OCI-LY1 (cell line): ENCODE data around the gene KCP.

Experiments used
- H2AFZ ChIP-seq: fragments of 200-600 bp; sonication (generic), shearing (Covaris generic); 2 replicates; pipeline ENCODE4 v1.6.0; 2014; ENCODE audit warnings: antibody characterized with exemption, mild to moderate bottlenecking, low read length
- H3F3A ChIP-seq: fragments of 200-600 bp; sonication (generic), shearing (Covaris generic); 2 replicates; pipeline ENCODE4 v1.6.0; 2014; ENCODE audit warnings: mild to moderate bottlenecking, antibody characterized with exemption, low read length, moderate library complexity; ENCODE audit not compliant: insufficient read depth
- H3K27ac ChIP-seq: fragments of 200-600 bp; sonication (generic); 2 replicates; pipeline ENCODE4 v1.5.1; 2014; ENCODE audit warnings: low read length, mixed run types, mild to moderate bottlenecking, low read depth; ENCODE audit not compliant: poor library complexity, severe bottlenecking
- H3K27me3 ChIP-seq: fragments of 200-600 bp; sonication (generic); 2 replicates; pipeline ENCODE4 v1.6.0; 2014; ENCODE audit warnings: antibody characterized with exemption, mild to moderate bottlenecking, low read length, moderate library complexity; ENCODE audit not compliant: insufficient read depth
- H3K36me3 ChIP-seq: fragments of 200-600 bp; sonication (generic); 2 replicates; pipeline ENCODE4 v1.6.1; 2014; ENCODE audit warnings: mild to moderate bottlenecking, antibody characterized with exemption, low read length, moderate library complexity, mixed read lengths; ENCODE audit not compliant: insufficient read depth
- H3K4me1 ChIP-seq: fragments of 200-600 bp; sonication (generic); 2 replicates; pipeline ENCODE4 v1.5.1; 2014; ENCODE audit warnings: mild to moderate bottlenecking, low read length, moderate library complexity; ENCODE audit not compliant: insufficient read depth, severe bottlenecking
- H3K4me2 ChIP-seq: fragments of 200-600 bp; sonication (generic), shearing (Covaris generic); 2 replicates; pipeline ENCODE4 v1.6.1; 2014; ENCODE audit warnings: low read length
- H3K4me3 ChIP-seq: fragments of 200-600 bp; sonication (generic); 2 replicates; pipeline ENCODE4 v1.5.1; 2014; ENCODE audit warnings: low read length, low read depth, mild to moderate bottlenecking, mixed read lengths; ENCODE audit not compliant: poor library complexity, severe bottlenecking
- H3K79me2 ChIP-seq: fragments of 200-600 bp; shearing (Covaris generic); 2 replicates; pipeline ENCODE4 v1.6.1; 2016; ENCODE audit warnings: mixed run types, low read length, mixed read lengths; ENCODE audit not compliant: insufficient read depth
- H3K9ac ChIP-seq: fragments of 200-600 bp; sonication (generic), shearing (Covaris generic); 2 replicates; pipeline ENCODE4 v1.6.1; 2014; ENCODE audit warnings: mild to moderate bottlenecking, low read length, mixed read lengths
- H3K9me2 ChIP-seq: fragments of 200-600 bp; sonication (generic), shearing (Covaris generic); 2 replicates; pipeline ENCODE4 v1.6.1; 2014; ENCODE audit warnings: low read depth, mild to moderate bottlenecking, low read length, mixed read lengths
- H3K9me3 ChIP-seq: fragments of 200-600 bp; shearing (Covaris generic); 2 replicates; pipeline ENCODE4 v1.6.1; 2014; ENCODE audit warnings: low read length, mixed read lengths
- H4K20me1 ChIP-seq: fragments of 200-600 bp; sonication (generic), shearing (Covaris generic); 2 replicates; pipeline ENCODE4 v1.6.0; 2016; ENCODE audit warnings: mild to moderate bottlenecking, low read length; ENCODE audit not compliant: insufficient read depth
- CTCF ChIP-seq: fragments of 200-600 bp; sonication (generic), shearing (Covaris generic); IDR thresholded peaks from 2 replicates; pipeline ENCODE4 v1.5.1; 2017; ENCODE audit warnings: mild to moderate bottlenecking, antibody characterized with exemption, low read length, moderate library complexity, mixed read lengths
- EZH2 ChIP-seq: fragments of 200-600 bp; sonication (generic), shearing (Covaris generic); IDR thresholded peaks from 2 replicates; pipeline ENCODE4 v1.8.0; 2017; ENCODE audit warnings: borderline replicate concordance, mixed run types, mild to moderate bottlenecking, antibody characterized with exemption, low read length, moderate library complexity, mixed read lengths

KCP gene

GRCh38 chr7:128876978-128877755 lies 33.3 kb downstream of the KCP start:
- no peaks in the 10 kb centered on the region for H4K20me1 ChIP-seq
- no peaks in the 10 kb centered on the region for H3K9me2 ChIP-seq
- H3K9ac ChIP-seq = no peak overlapping the region
- no peak for TF ChIP-seq CTCF
- TF ChIP-seq EZH2 = no peak
- no peaks in the 10 kb centered on the region for H3K4me1 ChIP-seq
- no peak overlapping the region for H3K27ac ChIP-seq
- H3F3A ChIP-seq = no peaks in the 10 kb centered on the region
- no peaks in the 10 kb centered on the region for H3K36me3 ChIP-seq
- no peak overlapping the region for H3K4me3 ChIP-seq
- H3K79me2 ChIP-seq = no peaks in the 10 kb centered on the region
- H3K4me2 ChIP-seq = no peak overlapping the region
- H3K27me3 ChIP-seq = peaks cover 4% of the 10 kb centered on the region; the same call in 1 of the 2 replicates
- no peaks in the 10 kb centered on the region for H3K9me3 ChIP-seq
- no peak overlapping the region for H2AFZ ChIP-seq

GRCh38 chr7:128876586-128876977 lies 33.9 kb downstream of the KCP start:
- no peak overlapping the region for H3K27ac ChIP-seq
- no peaks in the 10 kb centered on the region for H3K36me3 ChIP-seq
- no peaks in the 10 kb centered on the region for H4K20me1 ChIP-seq
- H3K9me3 ChIP-seq = no peaks in the 10 kb centered on the region
- H3K4me1 ChIP-seq = no peaks in the 10 kb centered on the region
- H3K9ac ChIP-seq = no peak overlapping the region
- no peak overlapping the region for H3K4me3 ChIP-seq
- no peak overlapping the region for H2AFZ ChIP-seq
- H3K4me2 ChIP-seq = no peak overlapping the region
- H3K9me2 ChIP-seq = no peaks in the 10 kb centered on the region
- H3K27me3 ChIP-seq = peaks cover 4% of the 10 kb centered on the region; the same call in 1 of the 2 replicates
- no peaks in the 10 kb centered on the region for H3F3A ChIP-seq
- no peak for TF ChIP-seq EZH2
- TF ChIP-seq CTCF = no peak
- H3K79me2 ChIP-seq = no peaks in the 10 kb centered on the region

- Histone ChIP-seq H3K27ac (no peak overlapping the region), H3K4me3 (no peak overlapping the region), H3K9me3 (no peaks in the 10 kb centered on the region), H3K9me2 (no peaks in the 10 kb centered on the region), H3K36me3 (no peaks in the 10 kb centered on the region), H3K79me2 (no peaks in the 10 kb centered on the region), H2AFZ (no peak overlapping the region), H4K20me1 (no peaks in the 10 kb centered on the region), H3F3A (no peaks in the 10 kb centered on the region), H3K4me1 (no peaks in the 10 kb centered on the region), H3K27me3 (peaks cover 4% of the 10 kb centered on the region; the same call in 1 of the 2 replicates), H3K4me2 (no peak overlapping the region), H3K9ac (no peak overlapping the region)
- no peak for TF ChIP-seq CTCF
- no peak for TF ChIP-seq EZH2
These were observed 34.4 kb downstream of the KCP start for GRCh38 chr7:128876127-128876526.
